HepG2 (cell line): Measurements from ENCODE around the gene YIF1A. TPM values are rescaled to one million over a fixed set of nuclear protein-coding genes. Genes with fewer than 3 reads are reported as not detected.

ENCODE experiments used
- ATAD3A ChIP-seq: sonication (generic); formaldehyde crosslinking; IDR thresholded peaks from 2 replicates; pipeline ENCODE4 v1.4.0; 2020; ENCODE audit warnings: missing genetic modification reagents
- HCFC1 ChIP-seq: fragments of 150-350 bp; IDR thresholded peaks from 2 replicates; pipeline ENCODE4 v1.6.1; 2014; ENCODE audit warnings: low read depth, low read length
- HES4 ChIP-seq: sonication (generic); formaldehyde crosslinking; IDR thresholded peaks from 2 replicates; pipeline ENCODE4 v1.9.0; 2021; ENCODE audit warnings: mild to moderate bottlenecking, missing genetic modification reagents, borderline replicate concordance
- MTF1 ChIP-seq: sonication (generic); formaldehyde crosslinking; IDR thresholded peaks from 2 replicates; pipeline ENCODE4 v1.5.0; 2020; ENCODE audit warnings: missing genetic modification reagents
- NCOA5 ChIP-seq: sonication (generic); formaldehyde crosslinking; IDR thresholded peaks from 2 replicates; pipeline ENCODE4 v1.4.0; 2020; ENCODE audit warnings: missing genetic modification reagents
- PAX8 ChIP-seq: sonication (generic); formaldehyde crosslinking; IDR thresholded peaks from 2 replicates; pipeline ENCODE4 v1.8.0; 2022; ENCODE audit warnings: mild to moderate bottlenecking, missing genetic modification reagents, borderline replicate concordance
- RCOR2 ChIP-seq: IDR thresholded peaks from 2 replicates; pipeline ENCODE4 v1.6.1; 2016; ENCODE audit warnings: missing biosample characterization, missing genetic modification reagents
- TCF12 ChIP-seq, 2 experiments: fragments of 450-650 bp in 1 of 2; sonication (generic) in 1 of 2; formaldehyde crosslinking in 1 of 2; IDR thresholded peaks; 2 replicates each; pipeline versions ENCODE4 v1.6.1 to v1.8.0; 2017 to 2022; ENCODE audit warnings: antibody characterized with exemption in 1 of 2, mild to moderate bottlenecking in 1 of 2, missing genetic modification reagents in 1 of 2, moderate library complexity in 1 of 2
- TEAD3 ChIP-seq: optimal IDR thresholded peaks from 2 replicates; pipeline ENCODE3; 2016; ENCODE audit warnings: borderline replicate concordance
- ZFY ChIP-seq: sonication (generic); formaldehyde crosslinking; IDR thresholded peaks from 2 replicates; pipeline ENCODE4 v1.4.0; 2020; ENCODE audit warnings: missing genetic modification reagents
- ZNF124 ChIP-seq: sonication (generic); formaldehyde crosslinking; IDR thresholded peaks from 2 replicates; pipeline ENCODE4 v1.4.0; 2020; ENCODE audit warnings: missing genetic modification reagents
- ZNF253 ChIP-seq: sonication (generic); formaldehyde crosslinking; IDR thresholded peaks from 2 replicates; pipeline ENCODE4 v1.8.0; 2022; ENCODE audit warnings: mild to moderate bottlenecking, missing genetic modification reagents, borderline replicate concordance
- ZNF703 ChIP-seq: sonication (generic); formaldehyde crosslinking; IDR thresholded peaks from 2 replicates; pipeline ENCODE4 v1.5.1; 2020; ENCODE audit warnings: missing genetic modification reagents, mild to moderate bottlenecking, moderate library complexity, borderline replicate concordance
- polyA plus RNA-seq, 8 experiments: library from polyadenylated mRNA; depleted of rRNA in 3 of 8; stranded (reverse) in 7 of 8; unstranded in 1 of 8; fragments of >200 nt; fragmentation: Illumina TruSeq in 4 of 8; extraction: Trizol in 4 of 8; gene quantifications; 2 replicates each; pipeline versions ENCODE4 v1.2.1 to v1.2.3, GENCODE V29; 2011 to 2016; ENCODE audit warnings: low read depth in 4 of 8, missing spikeins in 1 of 8, mixed read lengths in 1 of 8; ENCODE audit not compliant: insufficient read depth in 1 of 8
- total RNA-seq, 5 experiments: library from RNA; depleted of rRNA; stranded (reverse); fragments of >200 nt; fragmentation: Illumina TruSeq; extraction: Trizol; gene quantifications; 2 replicates each; pipeline ENCODE4 v1.2.3, GENCODE V29; 2016; ENCODE audit warnings: low read depth in 1 of 5
- TF ChIP-seq, protein P1 (sequence below), 2 experiments: sonication (generic) in 1 of 2; formaldehyde crosslinking in 1 of 2; IDR thresholded peaks; 2 replicates each; pipeline versions ENCODE4 v1.5.1 to v1.6.1; 2011 to 2020; ENCODE audit warnings: borderline replicate concordance in 1 of 2, low read depth in 1 of 2, low read length in 1 of 2, mild to moderate bottlenecking in 1 of 2, missing genetic modification reagents in 1 of 2, moderate library complexity in 1 of 2
- TF ChIP-seq, protein P2 (sequence below): sonication (generic); formaldehyde crosslinking; IDR thresholded peaks from 2 replicates; pipeline ENCODE4 v1.4.0; 2020; ENCODE audit warnings: mild to moderate bottlenecking, missing genetic modification reagents
- TF ChIP-seq, protein P3 (sequence below): sonication (generic); formaldehyde crosslinking; IDR thresholded peaks from 2 replicates; pipeline ENCODE4 v1.5.1; 2020; ENCODE audit warnings: mild to moderate bottlenecking, moderate library complexity, missing genetic modification reagents
- TF ChIP-seq, protein P4 (sequence below): sonication (generic); formaldehyde crosslinking; IDR thresholded peaks from 2 replicates; pipeline ENCODE4 v1.5.0; 2020; ENCODE audit warnings: missing genetic modification reagents, mild to moderate bottlenecking, borderline replicate concordance

YIF1A gene
- total and polyA plus RNA-seq, 2 of the 13 experiments (the other 11 are each of a cell fraction or from before 2014, with no cell fraction given) = 133 to 145 TPM

- TF ChIP-seq, protein P1, sequence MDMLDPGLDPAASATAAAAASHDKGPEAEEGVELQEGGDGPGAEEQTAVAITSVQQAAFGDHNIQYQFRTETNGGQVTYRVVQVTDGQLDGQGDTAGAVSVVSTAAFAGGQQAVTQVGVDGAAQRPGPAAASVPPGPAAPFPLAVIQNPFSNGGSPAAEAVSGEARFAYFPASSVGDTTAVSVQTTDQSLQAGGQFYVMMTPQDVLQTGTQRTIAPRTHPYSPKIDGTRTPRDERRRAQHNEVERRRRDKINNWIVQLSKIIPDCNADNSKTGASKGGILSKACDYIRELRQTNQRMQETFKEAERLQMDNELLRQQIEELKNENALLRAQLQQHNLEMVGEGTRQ (IDR thresholded peaks at IDR 0.05; ENCODE audit: low read depth, low read length) = no peak
- TF ChIP-seq, protein P1 (CRISPR knock-in tag; IDR thresholded peaks at IDR 0.05; ENCODE audit: borderline replicate concordance) = peak; percentile 40; the same call in 1 of the 2 replicates
- no peak; the same call in 1 of the 2 replicates for TF ChIP-seq ZFY
- no peak for TF ChIP-seq TCF12 (IDR thresholded peaks at IDR 0.05)
- 0 out of 2 replicates have a peak, but pooled peaks have one; percentile 41 for TF ChIP-seq TCF12 (CRISPR knock-in tag; IDR thresholded peaks at IDR 0.05)
- TF ChIP-seq, protein P2, sequence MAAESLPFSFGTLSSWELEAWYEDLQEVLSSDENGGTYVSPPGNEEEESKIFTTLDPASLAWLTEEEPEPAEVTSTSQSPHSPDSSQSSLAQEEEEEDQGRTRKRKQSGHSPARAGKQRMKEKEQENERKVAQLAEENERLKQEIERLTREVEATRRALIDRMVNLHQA = no peak
- TF ChIP-seq, protein P3, sequence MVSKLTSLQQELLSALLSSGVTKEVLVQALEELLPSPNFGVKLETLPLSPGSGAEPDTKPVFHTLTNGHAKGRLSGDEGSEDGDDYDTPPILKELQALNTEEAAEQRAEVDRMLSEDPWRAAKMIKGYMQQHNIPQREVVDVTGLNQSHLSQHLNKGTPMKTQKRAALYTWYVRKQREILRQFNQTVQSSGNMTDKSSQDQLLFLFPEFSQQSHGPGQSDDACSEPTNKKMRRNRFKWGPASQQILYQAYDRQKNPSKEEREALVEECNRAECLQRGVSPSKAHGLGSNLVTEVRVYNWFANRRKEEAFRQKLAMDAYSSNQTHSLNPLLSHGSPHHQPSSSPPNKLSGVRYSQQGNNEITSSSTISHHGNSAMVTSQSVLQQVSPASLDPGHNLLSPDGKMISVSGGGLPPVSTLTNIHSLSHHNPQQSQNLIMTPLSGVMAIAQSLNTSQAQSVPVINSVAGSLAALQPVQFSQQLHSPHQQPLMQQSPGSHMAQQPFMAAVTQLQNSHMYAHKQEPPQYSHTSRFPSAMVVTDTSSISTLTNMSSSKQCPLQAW (CRISPR knock-in tag) = peak; percentile 24; the same call in 1 of the 2 replicates
- 0 out of 2 replicates have a peak, but pooled peaks have one; percentile 20 for TF ChIP-seq ZNF124 (CRISPR knock-in tag)
- no peak; the same call in 1 of the 2 replicates for TF ChIP-seq RCOR2 (CRISPR knock-in tag)
- no peak for TF ChIP-seq TEAD3 (CRISPR knock-in tag)
- peak; percentile 63; the same call in 1 of the 2 replicates for TF ChIP-seq ZNF703 (CRISPR knock-in tag)
- TF ChIP-seq, protein P4, sequence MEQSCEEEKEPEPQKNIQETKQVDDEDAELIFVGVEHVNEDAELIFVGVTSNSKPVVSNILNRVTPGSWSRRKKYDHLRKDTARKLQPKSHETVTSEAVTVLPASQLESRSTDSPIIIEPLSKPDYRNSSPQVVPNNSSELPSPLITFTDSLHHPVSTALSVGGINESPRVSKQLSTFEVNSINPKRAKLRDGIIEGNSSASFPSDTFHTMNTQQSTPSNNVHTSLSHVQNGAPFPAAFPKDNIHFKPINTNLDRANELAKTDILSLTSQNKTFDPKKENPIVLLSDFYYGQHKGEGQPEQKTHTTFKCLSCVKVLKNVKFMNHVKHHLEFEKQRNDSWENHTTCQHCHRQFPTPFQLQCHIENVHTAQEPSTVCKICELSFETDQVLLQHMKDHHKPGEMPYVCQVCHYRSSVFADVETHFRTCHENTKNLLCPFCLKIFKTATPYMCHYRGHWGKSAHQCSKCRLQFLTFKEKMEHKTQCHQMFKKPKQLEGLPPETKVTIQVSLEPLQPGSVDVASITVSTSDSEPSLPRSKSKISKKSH (CRISPR knock-in tag) = no peak
- TF ChIP-seq MTF1 = no peak; the same call in 1 of the 2 replicates
- no peak for TF ChIP-seq ATAD3A (CRISPR knock-in tag)
- no peak for TF ChIP-seq NCOA5 (CRISPR knock-in tag)
- TF ChIP-seq HES4 (CRISPR knock-in tag) = peak; percentile 96
- TF ChIP-seq HCFC1 = no peak
- no peak for TF ChIP-seq PAX8
- peak; percentile 52; the same call in 1 of the 2 replicates for TF ChIP-seq ZNF253 (CRISPR knock-in tag)
These were observed 796 bp upstream of the YIF1A start (continued) for GRCh38 chr11:66289548-66290329.
